DOHH2 (cell line): ENCODE measurements around the gene CTSD.

Experiments
- CTCF ChIP-seq: fragments of 200-600 bp; sonication (generic); IDR thresholded peaks from one replicate; pipeline ENCODE4 v1.5.1; 2014; ENCODE audit warnings: antibody characterized with exemption, mild to moderate bottlenecking, low read depth, low read length; ENCODE audit not compliant: poor library complexity, severe bottlenecking
- EZH2phosphoT487 ChIP-seq: fragments of 200-600 bp; sonication (generic); IDR thresholded peaks from 2 replicates; pipeline ENCODE4 v1.6.1; 2017; ENCODE audit warnings: borderline replicate concordance, mild to moderate bottlenecking, antibody characterized with exemption, low read length, moderate library complexity, mixed read lengths

DNA sequence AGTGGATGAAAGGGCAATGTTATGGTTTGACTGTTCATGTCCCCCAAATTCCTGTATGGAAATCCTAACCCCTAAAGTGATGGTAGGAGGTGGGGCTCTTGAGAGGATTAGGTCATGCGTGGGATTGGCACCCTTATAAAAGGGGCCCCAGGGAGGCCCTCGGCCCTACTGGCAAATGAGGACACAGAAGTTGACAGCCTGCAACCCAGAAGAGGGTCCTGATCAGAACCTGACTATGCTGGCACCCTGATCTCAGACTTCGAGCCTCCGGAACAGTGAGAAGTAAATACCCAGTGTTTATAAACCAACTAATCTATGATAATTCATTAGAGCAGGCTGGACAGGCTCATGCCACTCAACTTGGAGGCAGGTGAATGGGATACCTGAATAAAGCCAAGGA lies 22.0 kb downstream of the CTSD start:
- TF ChIP-seq EZH2phosphoT487 (no peak), CTCF (no peak)
